Liver (tissue), 9 donors: ENCODE data around the gene DNAI4. TPM values are rescaled to one million over a fixed set of nuclear protein-coding genes. Genes with fewer than 3 reads are reported as not detected.
"Not testable (repeated sequence)": the region's sequence is repeated elsewhere in the genome, so short reads cannot be mapped to it uniquely, and the experiment has no call there.

ENCODE experiments used
- DNase-seq: peaks from one replicate; pipeline ENCODE4 v3.0.0-alpha.2; 2017; ENCODE audit warnings: low spot score
- H3K27ac ChIP-seq, 2 donors: one replicate each; pipeline ENCODE4 v1.7.0; 2013; ENCODE audit warnings: inconsistent platforms in 2 of 2, low read length in 2 of 2, control low read depth in 1 of 2, low read depth in 1 of 2, mild to moderate bottlenecking in 1 of 2
- H3K27me3 ChIP-seq, 4 donors: one replicate each; pipeline versions ENCODE4 v1.6.1 to v1.7.0; 2013; ENCODE audit warnings: low read length in 3 of 4, inconsistent platforms in 1 of 4, mild to moderate bottlenecking in 1 of 4, moderate library complexity in 1 of 4; ENCODE audit not compliant: control insufficient read depth in 4 of 4, insufficient read depth in 4 of 4
- H3K36me3 ChIP-seq, 4 donors: one replicate each; pipeline versions ENCODE4 v1.6.1 to v1.7.0; 2013; ENCODE audit warnings: low read length in 3 of 4, mild to moderate bottlenecking in 3 of 4, low read depth in 1 of 4, moderate library complexity in 1 of 4; ENCODE audit not compliant: control insufficient read depth in 4 of 4, insufficient read depth in 3 of 4
- H3K4me1 ChIP-seq, 4 donors: one replicate each; pipeline versions ENCODE4 v1.6.1 to v1.7.0; 2013; ENCODE audit warnings: low read length in 3 of 4, mild to moderate bottlenecking in 3 of 4, moderate library complexity in 1 of 4; ENCODE audit not compliant: control insufficient read depth in 4 of 4, insufficient read depth in 4 of 4
- H3K4me3 ChIP-seq, 3 donors: one replicate each; pipeline versions ENCODE4 v1.6.1 to v1.7.0; 2013; ENCODE audit warnings: low read length in 3 of 3, control low read depth in 1 of 3, low read depth in 1 of 3, mild to moderate bottlenecking in 1 of 3
- H3K9ac ChIP-seq, 2 donors: one replicate each; pipeline ENCODE4 v1.7.0; 2013; ENCODE audit warnings: low read length in 2 of 2, mild to moderate bottlenecking in 2 of 2, moderate library complexity in 2 of 2, control low read depth in 1 of 2, low read depth in 1 of 2
- H3K9me3 ChIP-seq, 4 donors: one replicate each; pipeline versions ENCODE4 v1.6.1 to v1.7.0; 2013; ENCODE audit warnings: low read length in 3 of 4; ENCODE audit not compliant: control insufficient read depth in 4 of 4
- ATF3 ChIP-seq: IDR thresholded peaks from 2 replicates; pipeline ENCODE4 v1.6.1; 2016; ENCODE audit warnings: antibody characterized with exemption
- HNF4A ChIP-seq, 2 donors: conservative IDR thresholded peaks; 2 replicates each; pipeline ENCODE4 v1.6.1; 2016; ENCODE audit warnings: antibody characterized with exemption in 2 of 2, mild to moderate bottlenecking in 2 of 2
- HNF4G ChIP-seq: IDR thresholded peaks from 2 replicates; pipeline ENCODE4 v1.6.1; 2016; ENCODE audit warnings: antibody characterized with exemption
- JUND ChIP-seq, 2 donors: IDR thresholded peaks; 2 replicates each; pipeline ENCODE4 v1.6.1; 2016; ENCODE audit warnings: antibody characterized with exemption in 2 of 2
- NR2F2 ChIP-seq: IDR thresholded peaks from 2 replicates; pipeline ENCODE4 v1.6.1; 2016; ENCODE audit warnings: antibody characterized with exemption
- RXRA ChIP-seq, 2 donors: IDR thresholded peaks; 2 replicates each; pipeline ENCODE4 v1.6.1; 2017 to 2018; ENCODE audit warnings: antibody characterized with exemption in 2 of 2, mild to moderate bottlenecking in 1 of 2
- YY1 ChIP-seq: IDR thresholded peaks from 2 replicates; pipeline ENCODE4 v1.6.1; 2016; ENCODE audit warnings: antibody characterized with exemption, mild to moderate bottlenecking
- ZBTB33 ChIP-seq: IDR thresholded peaks from 2 replicates; pipeline ENCODE4 v1.6.1; 2016; ENCODE audit warnings: antibody characterized with exemption
- WGBS: extraction: QIAGEN DNeasy Blood & Tissue Kit; methylation state at CpG from one replicate; pipeline ENCODE4 v1.1.7; 2013; 5-methylcytosine and 5-hydroxymethylcytosine counted together
- polyA plus RNA-seq, 2 donors: library from polyadenylated mRNA; stranded (reverse) in 1 of 2; unstranded in 1 of 2; fragments of 200-250 nt in 1 of 2; fragments of >200 nt in 1 of 2; fragmentation: Nextera tagmentation in 1 of 2; extraction: Ambion mirVana in 1 of 2; gene quantifications; one replicate each; pipeline versions ENCODE4 v1.2.1 to v1.2.3, GENCODE V29; 2013 to 2015
- total RNA-seq, 2 donors: library from RNA; depleted of rRNA; stranded (reverse); fragments of >200 nt; gene quantifications; one replicate each; pipeline ENCODE4 v1.2.3, GENCODE V29; 2014
- TF ChIP-seq, protein P1 (sequence below): fragments of 150-350 bp; IDR thresholded peaks from 2 replicates; pipeline ENCODE4 v1.5.1; 2017; ENCODE audit warnings: improper control_type of control experiment, low read depth, low read length; ENCODE audit not compliant: missing input control
- donor health status: healthy.
- donor health status: healthy.
- donor health status: healthy.
- donor health status: healthy.
- donor health status: healthy.

DNAI4 gene
- total and polyA plus RNA-seq, 4 donors: 0.42 to 1.8 (median 0.84) TPM

- no peaks in the 10 kb centered on the region for H3K27me3 ChIP-seq
- no peaks in the 10 kb centered on the region for H3K36me3 ChIP-seq
- DNase-seq: no peak
- H3K4me1 ChIP-seq: no peaks in the 10 kb centered on the region
- 67% methylated on average over 1 of the region's 1 CpG for WGBS
- H3K4me3 ChIP-seq: no peak overlapping the region
- H3K9ac ChIP-seq: no peak overlapping the region
- TF ChIP-seq HNF4G (no peak), JUND (IDR thresholded peaks at IDR 0.05) (no peak), ZBTB33 (no peak), ATF3 (no peak), HNF4A (conservative IDR thresholded peaks at IDR 0.05) (no peak), YY1 (no peak)
- no peaks in the 10 kb centered on the region for H3K9me3 ChIP-seq
- no peak overlapping the region for H3K27ac ChIP-seq
These were observed 114.8 kb downstream of the DNAI4 start for GRCh38 chr1:66809736-66810326.

- Histone ChIP-seq H3K27me3 (no peaks in the 10 kb centered on the region), H3K36me3 (no peaks in the 10 kb centered on the region), H3K4me3 (no peak overlapping the region), H3K9me3 (no peaks in the 10 kb centered on the region), H3K27ac (no peak overlapping the region), H3K9ac (no peak overlapping the region), H3K4me1 (no peaks in the 10 kb centered on the region)
- TF ChIP-seq RXRA (IDR thresholded peaks at IDR 0.05) (no peak), JUND (IDR thresholded peaks at IDR 0.05) (no peak), NR2F2 (no peak), YY1 (no peak), ATF3 (no peak)
- TF ChIP-seq, protein P1, sequence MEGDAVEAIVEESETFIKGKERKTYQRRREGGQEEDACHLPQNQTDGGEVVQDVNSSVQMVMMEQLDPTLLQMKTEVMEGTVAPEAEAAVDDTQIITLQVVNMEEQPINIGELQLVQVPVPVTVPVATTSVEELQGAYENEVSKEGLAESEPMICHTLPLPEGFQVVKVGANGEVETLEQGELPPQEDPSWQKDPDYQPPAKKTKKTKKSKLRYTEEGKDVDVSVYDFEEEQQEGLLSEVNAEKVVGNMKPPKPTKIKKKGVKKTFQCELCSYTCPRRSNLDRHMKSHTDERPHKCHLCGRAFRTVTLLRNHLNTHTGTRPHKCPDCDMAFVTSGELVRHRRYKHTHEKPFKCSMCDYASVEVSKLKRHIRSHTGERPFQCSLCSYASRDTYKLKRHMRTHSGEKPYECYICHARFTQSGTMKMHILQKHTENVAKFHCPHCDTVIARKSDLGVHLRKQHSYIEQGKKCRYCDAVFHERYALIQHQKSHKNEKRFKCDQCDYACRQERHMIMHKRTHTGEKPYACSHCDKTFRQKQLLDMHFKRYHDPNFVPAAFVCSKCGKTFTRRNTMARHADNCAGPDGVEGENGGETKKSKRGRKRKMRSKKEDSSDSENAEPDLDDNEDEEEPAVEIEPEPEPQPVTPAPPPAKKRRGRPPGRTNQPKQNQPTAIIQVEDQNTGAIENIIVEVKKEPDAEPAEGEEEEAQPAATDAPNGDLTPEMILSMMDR: no peak
- 87% methylated on average over 1 of the region's 1 CpG for WGBS
- DNase-seq: no peak
These were observed 115.4 kb downstream of the DNAI4 start for GRCh38 chr1:66809245-66809644.

DNA sequence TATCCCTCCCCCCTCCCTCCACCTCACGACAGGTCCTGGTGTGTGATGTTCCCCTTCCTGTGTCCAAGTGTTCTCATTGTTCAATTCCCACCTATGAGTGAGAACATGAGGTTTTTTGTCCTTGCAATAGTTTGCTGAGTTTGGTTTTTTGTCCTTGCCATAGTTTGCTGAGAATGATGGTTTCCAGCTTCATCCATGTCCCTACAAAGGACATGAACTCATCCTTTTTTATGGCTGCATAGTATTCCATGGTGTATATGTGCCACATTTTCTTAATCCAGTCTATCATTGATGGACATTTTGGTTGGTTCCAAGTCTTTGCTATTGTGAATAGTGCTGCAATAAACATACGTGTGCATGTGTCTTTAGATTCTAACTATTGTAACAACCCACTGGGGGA, 128.8 kb downstream of the DNAI4 start:
- H3K27ac ChIP-seq, DNase-seq, H3K4me1 ChIP-seq, H3K9ac ChIP-seq, H3K27me3 ChIP-seq, H3K4me3 ChIP-seq, H3K9me3 ChIP-seq, H3K36me3 ChIP-seq: not testable (repeated sequence)
- WGBS: 94% methylated on average over 2 of the region's 2 CpGs
